NCI-H2081 (cell line): ENCODE results near the gene IL16.
"Not testable (repeated sequence)": the region's sequence is repeated elsewhere in the genome, so short reads cannot be mapped to it uniquely, and the experiment has no call there.

Experiments used
- DNase-seq, 2 experiments: peaks; one replicate each; lab custom pipeline; 2025; lab: John Stamatoyannopoulos, UW

IL16 gene

DNA sequence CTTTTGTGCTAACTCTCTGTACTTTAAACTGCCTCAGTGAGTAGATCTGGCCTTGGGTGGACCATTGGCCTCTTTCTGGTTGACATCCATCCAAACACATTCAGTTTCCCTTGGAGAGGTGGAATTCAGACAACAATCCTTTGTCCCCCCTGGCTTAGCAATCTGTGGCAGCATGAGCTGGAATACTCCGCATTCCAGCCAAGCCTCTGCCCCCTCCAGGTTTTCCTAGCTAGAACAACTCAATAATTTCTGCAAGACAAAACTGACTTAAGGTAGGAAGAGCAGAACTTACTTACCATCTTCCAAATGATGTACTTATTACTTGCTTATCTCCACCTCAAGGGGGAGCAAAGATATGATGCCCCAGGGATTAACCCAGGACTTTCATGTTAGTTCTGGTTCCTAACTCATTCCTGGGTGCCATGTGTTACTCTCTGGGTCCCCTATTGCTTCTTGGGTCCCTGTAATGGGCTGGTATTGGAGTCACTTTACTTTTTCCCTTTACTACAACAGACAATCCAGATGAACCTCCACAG, 21.8 kb upstream of the IL16 start:
- no peak for DNase-seq

DNA sequence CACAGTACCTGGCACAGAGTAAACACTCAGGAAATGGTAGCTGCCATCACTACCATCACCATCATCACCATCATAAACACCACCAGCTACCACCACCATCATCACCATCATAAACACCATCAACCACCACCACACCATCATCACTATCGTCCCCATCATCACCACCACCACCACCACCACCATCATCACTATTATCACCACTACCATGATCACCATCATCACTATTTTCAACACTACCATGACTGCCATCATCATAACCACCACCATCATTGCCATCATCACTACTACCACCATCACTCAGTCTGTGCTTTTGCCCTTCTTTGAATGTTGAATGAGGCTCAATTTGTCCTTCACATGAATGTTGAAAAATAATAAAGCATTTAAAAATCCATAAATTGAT, 21.2 kb upstream of the IL16 start:
- DNase-seq: no peak

DNA sequence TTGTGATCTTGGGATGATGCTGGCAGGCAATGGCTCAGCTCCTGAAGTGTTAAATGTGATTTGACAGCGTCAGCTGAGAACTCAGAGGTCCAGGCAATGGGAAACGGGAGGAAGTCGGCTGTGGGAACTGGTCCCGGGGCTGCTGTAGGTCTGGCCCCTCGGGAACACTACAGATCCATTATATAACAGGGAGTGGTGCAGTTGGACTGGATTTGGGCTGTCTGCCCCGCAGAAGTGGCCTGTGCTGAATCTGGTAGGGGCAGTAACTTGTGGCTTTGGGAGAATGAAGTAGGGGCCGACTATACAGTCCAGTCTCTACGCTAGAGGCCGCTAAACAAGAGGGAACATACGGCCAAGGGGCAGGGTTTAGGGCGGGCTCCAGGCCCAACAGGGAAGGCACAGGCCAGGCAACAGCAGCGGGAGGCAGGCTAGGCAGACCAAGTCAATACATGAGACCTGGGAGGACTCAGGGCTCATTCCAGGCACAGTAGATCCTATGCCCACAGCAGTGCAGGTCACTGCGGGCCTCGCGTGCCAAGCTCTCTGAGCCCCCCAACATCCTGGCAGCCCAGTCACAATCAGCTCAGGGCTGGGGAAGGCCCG, 20.3 kb upstream of the IL16 start:
- no peak for DNase-seq

DNA sequence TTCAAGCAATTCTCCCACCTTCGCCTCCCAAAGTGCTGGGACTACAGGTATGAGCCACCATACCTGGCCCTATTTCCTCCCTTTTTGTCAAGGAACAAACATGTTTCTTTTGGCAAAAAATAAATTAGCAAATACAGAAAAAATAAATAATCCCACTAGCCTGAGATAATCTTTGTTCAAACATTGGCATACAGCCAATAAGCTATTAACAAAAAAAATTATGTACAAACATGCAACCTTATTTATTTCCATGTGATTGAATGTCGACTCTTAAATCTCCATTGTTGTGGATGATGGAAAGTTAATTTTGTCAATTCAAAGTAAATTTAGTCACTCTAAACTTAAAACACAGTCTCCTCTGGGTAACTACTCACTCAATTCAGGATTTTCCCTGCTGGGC, 18.3 kb upstream of the IL16 start:
- DNase-seq: no peak

DNA sequence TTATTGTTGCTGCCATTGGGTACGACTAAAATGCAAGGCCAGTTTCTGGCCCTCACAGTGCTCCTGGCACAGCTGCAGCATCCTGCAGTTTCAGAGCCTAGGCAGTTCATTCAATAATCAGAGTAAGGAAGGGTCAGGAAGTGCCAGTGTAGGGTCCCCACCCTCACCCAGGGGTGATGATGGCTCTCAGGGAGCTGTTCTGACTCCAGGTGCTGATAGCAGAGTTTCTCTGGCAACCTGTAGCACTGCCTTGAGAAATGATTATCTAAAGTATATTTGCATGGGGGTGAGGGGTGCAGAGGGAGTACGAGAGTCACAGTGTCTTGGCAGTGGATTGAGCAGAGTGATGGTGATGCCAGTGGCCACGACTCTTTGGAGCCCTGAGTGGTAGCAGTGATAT, 15.5 kb upstream of the IL16 start:
- no peak for DNase-seq

DNA sequence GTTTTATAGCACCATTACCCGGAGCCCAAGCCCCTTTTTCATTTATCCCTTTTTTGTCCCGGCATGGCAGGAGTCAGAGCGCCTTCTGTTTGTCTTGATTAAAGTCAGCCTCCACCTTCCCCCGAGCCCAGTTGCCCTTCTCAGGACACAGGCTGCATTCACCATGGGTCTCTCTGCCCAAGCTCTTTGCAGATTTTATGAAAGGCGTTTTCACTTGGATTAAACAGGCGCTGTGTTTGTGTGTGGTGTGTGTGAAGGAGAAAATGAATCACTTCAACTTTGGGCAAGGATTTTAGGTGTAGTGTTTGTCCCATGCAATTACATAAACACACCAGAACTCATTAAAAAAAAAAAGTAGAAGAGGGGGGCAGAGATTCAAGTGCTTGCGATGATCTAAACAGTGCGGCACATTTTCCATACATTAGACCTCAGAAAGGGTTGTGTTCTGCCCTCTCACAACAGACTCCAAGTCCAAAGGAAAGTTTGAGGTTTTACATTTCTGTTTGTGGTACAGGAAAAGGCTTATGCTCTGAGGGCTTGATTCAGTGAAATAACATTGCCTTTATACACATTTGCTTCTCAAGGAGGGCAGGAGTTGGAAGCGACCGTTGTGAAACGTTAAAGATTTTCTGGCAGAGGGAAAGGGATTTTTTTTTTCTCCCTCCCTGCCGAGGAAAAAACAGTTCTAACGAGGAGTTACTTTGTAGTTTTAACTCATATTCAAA, 14.5 kb upstream of the IL16 start:
- DNase-seq: no peak

DNA sequence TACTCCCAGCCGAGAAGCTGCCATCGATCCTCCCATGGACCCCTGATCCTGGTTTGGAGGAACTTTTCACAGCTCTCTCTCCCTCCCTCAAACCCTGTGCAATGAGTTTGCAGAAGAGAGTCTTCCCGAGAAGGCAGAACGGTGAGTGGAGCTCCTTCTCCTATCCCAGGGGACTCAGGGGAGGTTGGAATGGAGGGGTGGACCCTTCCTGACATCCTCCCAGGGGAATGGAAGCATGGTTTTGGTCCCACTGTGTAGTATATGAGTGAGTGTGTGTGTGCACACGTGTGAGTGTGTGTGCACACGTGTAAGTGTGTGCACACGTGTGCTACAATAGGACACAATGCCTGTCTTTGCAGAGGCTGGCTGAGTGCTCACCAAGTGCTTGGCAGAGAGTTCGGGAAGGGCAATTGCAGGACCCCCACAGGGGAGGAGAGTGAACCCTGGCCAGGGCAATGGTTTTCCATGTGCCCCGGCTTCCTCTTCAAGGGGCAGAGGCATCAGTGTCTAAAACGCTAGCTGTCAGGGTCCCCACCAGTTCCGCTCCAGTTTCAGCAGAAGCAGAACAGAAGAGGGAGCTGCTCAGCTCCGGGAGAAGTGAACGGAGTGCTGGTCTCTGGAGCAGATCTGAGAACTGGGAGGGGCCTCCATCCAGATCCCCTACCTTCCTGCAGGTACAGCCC, 13.8 kb upstream of the IL16 start:
- DNase-seq: no peak

DNA sequence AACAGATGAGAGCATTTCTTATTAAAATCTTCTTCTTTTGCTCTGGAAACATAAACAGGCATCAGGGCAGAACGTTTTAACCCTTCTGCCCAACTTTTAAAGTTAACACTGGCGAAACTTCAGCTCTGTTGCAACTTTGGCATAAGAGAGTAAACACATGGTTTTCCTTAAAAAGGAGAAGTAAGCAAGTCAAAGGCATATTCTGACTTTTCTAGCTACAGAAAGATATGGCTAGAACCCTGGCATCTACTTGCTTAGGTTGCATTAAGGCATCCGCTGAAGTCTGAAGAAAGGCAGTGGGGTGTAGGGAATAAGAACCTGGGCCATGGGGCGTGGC, 13.3 kb upstream of the IL16 start:
- no peak for DNase-seq

DNA sequence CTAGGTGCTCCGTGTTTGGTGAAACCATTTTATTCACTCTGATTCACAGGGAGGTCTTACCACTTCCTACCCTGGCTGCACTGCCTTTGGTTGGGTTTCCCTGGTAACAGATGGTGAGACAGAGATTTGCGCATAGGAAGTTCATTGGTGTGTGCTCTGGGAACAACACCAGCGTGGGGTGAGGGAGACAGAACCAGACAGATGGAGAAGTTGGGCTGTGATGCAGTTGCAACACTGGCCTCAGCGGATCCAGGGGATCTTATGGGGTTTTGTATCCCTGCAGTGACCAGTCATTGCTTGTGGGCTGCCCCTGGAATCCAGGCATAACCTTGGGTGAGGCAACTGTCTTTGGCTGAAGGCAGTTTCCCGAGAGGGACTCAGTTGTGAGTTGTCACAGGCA, 12.5 kb upstream of the IL16 start:
- DNase-seq: no peak

DNA sequence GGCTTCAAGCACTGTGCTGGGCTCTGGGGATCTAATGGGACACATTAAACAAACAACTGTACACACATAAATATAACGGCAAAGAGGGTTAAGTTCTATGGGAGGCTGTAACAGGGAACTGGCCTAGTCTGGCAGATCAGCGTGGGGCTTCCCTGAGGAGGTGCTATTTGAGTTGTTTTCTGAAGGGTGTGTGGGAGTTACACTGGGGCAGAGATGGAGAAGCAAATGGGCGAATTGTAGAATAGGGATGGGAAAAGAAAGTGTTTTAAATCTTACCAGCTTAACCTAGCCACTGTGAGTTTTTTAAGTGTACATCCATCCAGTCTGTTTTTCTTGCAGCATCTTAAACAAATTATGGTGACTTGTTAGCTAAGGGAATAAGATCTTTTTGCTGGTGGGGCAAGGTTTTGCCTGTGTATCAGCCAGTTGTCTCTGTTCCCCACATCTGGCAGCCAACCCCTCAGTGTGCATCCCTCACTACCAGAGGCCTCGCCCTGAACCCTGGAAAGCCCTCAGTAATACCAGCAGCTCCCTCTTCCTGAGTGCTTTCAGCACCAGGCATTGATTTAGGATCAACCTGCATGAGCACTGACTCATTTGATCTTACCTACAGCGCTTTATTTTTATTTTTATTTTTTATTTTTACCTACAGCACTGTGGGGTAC, 10.9 kb upstream of the IL16 start:
- DNase-seq: no peak

DNA sequence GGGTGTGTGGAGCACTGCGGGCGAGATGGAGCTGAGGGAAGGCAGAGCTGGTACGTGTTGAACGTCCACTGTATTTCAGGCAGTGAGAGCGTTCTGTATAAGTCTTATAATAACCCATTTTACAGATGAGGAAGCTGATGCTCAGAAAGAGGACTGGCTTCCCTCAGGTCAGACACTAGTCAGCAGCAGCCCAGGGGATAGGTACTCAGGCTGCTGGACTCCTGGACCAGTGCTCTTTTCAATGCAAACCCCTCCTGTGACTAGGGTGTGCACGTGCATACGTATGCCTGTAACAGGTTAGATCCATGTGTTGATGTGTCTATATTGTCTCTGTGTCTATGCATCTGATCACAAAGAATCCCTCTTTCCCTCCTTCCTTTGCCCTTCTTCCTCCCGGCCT, 8.3 kb upstream of the IL16 start:
- DNase-seq: no peak

DNA sequence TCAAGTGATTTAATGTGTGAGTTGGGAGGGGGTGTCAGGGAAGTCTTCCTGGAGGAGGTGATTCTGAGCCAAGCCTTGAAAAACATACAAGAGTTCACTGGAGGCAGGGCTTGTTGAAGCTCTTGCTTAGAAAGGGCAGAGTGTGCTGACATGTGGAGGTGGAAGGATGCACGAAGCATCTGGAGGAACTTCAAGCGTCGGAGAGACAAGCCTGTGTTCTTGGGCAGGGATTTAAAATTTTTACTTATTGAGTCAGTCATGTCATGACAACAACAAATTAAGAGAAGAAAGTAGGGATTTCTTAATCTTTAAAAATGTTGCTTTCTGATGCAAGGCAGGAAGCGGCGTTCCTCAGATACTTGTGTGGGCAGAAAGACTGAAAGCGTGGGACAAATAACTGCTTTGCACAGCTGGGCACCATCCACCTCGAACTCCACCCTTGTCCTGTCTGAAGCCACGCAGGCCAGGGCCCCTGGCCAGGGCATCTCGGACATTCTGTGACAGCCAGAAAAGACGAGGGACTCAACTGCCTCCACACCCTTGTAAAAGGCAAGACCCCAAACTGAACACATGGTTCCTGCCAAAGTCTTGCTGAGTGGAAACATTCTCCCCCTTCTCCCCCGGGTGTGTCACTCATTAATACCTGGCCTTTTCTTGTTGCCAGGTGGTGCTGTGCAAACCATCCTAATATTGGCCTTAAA, 6.9 kb upstream of the IL16 start:
- DNase-seq: no peak

DNA sequence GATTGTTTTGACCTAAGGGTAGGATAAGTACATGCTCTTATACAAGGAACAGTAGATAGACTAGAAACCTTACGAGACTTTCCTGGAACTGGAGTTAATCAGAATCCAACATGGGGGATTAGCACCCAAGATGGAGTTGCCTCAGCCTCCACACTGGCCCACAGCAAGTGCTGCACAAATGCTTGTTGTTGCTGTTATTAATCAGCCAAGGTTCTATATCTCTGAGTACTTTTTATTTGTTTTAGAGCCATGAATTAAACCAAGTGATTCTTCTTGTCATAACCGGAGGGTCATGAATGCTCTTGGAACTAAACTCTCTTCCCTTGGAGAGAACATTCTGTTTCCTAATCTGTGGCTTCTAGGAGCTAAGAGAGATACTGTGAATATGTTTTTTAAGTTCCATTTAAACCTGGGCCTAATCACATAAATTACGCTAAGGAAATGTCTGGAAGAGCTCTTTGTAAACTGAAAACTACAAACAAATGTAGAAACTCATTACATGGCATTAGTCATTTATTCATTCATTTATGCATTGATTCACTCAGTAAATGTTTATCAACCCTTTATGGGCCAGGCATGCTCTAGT, 5.7 kb upstream of the IL16 start:
- no peak for DNase-seq

DNA sequence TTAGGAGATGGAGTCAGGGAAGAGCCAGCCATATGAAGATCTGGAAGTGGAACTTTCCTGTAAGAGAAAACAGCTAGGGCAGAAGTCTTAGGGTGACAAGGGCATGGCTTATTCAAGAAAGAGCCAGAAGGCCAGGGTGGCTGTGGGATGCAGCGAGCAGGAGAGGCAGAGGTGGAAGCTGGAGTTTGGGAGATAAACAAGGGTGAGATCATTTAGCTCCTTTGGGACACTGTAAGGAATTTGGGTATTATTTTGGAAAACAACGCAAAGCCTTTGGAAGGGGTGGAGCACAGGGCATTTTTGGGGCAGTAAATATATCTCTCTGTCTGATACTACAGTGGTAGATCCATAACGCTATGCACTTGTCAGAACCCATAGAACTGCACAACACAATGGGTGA, 5.0 kb upstream of the IL16 start:
- DNase-seq: no peak

DNA sequence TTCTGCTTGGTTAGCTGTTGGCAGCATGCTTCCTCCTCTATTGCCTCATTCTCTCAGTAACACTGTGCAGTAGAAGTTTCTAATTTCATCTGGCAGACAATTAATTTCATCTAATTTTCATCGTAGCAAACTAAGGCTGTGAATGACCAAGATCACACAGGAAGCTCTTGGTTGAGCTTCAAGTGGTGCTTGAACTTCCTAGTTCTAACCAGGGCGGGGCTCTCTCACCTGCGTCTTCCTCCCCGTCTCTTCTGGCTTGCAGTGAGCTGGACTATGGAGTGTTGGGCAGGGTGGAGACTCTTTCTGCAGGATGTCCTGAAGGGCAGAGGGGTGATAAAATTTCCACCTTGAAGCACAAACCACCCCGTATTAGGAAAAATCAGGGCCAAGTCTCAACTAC, 2.0 kb upstream of the IL16 start:
- no peak for DNase-seq

DNA sequence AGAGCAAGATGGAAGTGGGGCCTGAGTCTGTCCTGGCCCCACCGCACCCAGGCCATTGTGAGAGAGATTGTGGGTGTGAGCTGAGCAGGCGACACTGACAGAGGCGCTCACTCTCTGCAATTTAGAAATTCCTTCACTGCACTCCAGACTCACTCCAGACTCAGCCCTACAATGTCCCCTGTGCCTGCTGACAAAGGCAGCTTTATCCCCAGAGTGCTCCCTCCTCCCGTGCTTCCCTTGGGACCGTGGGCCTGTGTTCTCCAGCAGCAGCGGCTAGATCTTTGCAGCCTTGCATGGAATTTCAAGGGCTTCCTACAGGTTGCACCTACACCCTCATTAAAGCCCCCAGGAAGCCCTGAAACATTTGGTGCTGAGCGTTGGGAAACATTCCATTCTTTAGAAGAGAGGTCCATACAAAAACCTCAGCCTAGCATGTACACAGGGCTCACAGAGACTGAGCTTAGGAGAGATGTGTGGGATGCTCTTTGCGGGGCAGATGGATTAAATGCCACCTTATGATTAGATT, 1.3 kb upstream of the IL16 start:
- DNase-seq: no peak

DNA sequence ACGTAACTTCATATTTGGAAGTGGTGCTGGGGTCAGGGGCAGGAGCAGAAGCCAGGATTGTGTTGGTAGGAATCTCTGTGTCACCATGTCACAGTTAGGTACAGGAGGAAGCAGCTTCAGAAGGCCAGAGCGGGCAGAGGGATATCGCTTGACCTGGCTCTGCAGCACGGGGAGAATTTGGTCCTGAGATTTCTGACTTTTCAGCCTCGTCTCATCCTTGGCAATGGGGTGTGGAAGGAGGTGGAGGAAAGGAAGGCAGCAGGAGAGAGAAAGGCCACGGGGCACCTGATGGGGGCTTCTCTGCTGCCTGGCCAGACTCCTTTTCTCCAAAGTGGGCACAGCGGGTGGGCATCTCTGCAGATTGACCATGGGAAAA, 564 bp downstream of the IL16 start:
- DNase-seq: no peak

DNA sequence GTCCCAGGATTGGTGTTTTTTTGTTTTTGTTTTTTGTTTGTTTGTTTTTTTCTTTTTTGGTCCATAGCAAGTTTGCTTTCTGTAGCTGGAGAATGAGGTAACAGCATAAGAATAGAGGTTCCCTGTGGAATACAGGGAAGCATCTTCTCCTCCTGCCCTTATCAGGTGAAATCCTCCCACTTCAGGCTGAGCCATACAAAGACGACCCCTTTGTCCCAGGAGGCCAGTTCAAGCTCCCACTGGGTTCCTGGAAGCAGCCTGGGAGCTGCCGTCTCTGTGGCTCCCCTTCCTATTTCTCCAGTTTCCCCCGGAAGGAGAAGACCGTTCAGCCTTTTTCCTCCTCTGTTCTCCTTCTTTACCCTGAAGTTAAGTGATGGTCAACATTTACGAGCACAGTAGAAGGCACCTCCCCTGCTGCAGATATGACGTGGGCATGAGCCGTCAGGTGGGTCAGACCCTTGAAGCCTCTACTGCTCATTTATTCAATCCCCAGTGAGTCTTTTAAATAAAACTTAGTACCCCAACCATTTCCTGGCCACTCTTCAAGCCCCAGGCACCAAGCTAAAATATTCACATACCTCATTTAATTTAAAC, 1.1 kb downstream of the IL16 start:
- DNase-seq: no peak

DNA sequence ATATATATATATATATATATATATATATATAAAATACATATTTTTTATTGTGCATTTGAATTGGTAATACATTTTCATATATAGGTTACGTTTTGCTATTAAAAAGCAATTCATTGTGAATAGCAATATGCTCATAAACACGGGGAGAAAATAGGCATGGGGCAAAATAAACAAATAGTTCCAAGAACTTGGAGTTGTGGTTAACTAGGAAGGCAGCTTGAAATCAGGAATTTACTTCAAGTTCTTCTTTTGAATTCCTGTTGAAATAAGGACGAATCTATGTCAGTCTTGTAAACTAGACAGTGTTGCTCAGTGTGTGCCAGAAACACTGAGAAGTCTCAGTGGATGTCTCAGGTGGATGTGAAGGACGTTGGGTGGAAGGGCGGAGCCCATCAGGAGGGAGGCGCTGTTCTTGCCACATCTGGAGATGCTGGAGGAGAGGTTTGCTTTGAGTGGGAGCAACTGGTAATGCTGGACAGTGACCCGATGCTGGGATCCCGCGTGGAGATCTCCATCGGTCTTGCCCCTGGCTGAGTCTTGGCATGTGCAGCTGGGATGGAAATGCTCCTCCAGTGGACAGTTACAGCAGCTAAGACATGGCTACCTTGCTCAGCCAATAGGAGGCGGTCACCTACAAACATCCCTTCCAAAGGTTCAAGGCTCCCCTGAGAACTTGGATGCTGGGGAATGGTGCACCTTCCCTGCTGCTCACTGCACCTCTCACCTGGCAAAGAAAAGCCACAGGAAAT, 2.5 kb downstream of the IL16 start:
- DNase-seq: no peak

DNA sequence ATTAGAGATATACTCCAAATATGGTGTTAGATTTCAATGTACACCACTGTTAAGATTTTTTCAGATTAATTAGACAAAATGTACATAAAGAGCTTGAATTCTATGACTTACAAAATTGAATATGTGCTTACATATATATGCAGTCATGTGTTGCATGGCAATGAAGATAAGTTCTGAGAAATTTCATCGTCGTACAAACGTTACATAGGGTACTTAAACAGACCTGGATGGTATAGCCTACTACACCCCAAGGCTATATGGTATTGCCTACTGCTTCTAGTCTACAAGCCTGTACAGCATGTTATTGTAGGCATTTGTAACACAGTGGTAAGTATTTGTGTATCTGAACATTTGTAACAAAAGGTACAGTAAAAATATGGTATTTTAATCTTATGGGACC, 9.3 kb downstream of the IL16 start:
- no peak for DNase-seq

DNA sequence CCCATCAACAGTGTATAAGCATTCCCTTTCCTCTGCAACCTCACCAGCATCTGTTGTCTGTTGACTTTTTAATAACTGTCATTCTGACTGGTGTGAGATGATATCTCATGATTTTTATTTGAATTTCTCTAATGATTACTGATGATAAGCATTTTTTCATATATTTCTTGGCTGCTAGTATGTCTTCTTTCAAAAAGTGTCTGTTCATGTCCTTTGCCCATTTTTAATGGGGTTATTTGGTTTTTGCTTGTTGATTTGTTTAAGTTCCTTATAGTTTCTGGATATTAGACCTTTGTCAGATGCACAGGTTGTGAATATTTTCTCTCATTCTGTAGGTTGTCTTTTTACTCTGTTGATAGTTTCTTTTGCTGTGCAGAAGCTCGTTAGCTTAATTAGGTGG, 11.3 kb downstream of the IL16 start:
- DNase-seq: not testable (repeated sequence)
